ENCODE results near the gene SELPLG.

GRCh38 chr12:108591267-108591980 is 42.3 kb downstream of the SELPLG start:
- TF ChIP-seq CTCF (IDR thresholded peaks at IDR 0.05): no peak
- TF ChIP-seq POLR2AphosphoS5 (IDR thresholded peaks at IDR 0.05): no peak
- no peak for TF ChIP-seq POLR2A (IDR thresholded peaks at IDR 0.05; ENCODE audit: low read depth)
- TF ChIP-seq EP300 (IDR thresholded peaks at IDR 0.05): no peak
